Measurements from ENCODE around the gene JMJD4. TPM values are rescaled to one million over a fixed set of nuclear protein-coding genes. Genes with fewer than 3 reads are reported as not detected.

Gene JMJD4
- total RNA-seq, 1 experiment from 2014 or later = 24.4 TPM

- H2BK20ac ChIP-seq (ENCODE audit: low read depth, low read length, poor library complexity, severe bottlenecking) = no peak overlapping the region
- no peak overlapping the region for H3K23ac ChIP-seq (ENCODE audit: insufficient read length, low read depth, low read length)
- H2BK5ac ChIP-seq (ENCODE audit: insufficient read length, low read length) = no peak overlapping the region
- no peak for DNase-seq
- peaks cover 2 to 23% (median 15%) of the 10 kb centered on the region in 3 experiments; a peak in 5 of 7 replicates for H3K36me3 Mint-ChIP-seq (ENCODE audit: insufficient read depth in 1 of 3, low read depth in 3 of 3)
- no peak overlapping the region for H2AFZ ChIP-seq (ENCODE audit: low read length)
- no peak overlapping the region for H4K91ac ChIP-seq (ENCODE audit: insufficient read length, low read depth, low read length)
- H2BK15ac ChIP-seq (ENCODE audit: low read depth, low read length) = no peak overlapping the region
- H4K20me1 ChIP-seq (ENCODE audit: control insufficient read depth, insufficient read depth, insufficient read length) = no peaks in the 10 kb centered on the region
- no peak overlapping the region for H3K27ac ChIP-seq (ENCODE audit: insufficient read length, low read depth, low read length)
- H3K9ac ChIP-seq (ENCODE audit: extremely low read depth, insufficient read length, low read length) = no peak overlapping the region
- H3K27me3 ChIP-seq (ENCODE audit: insufficient read depth, low read length) = no peaks in the 10 kb centered on the region
- no peak overlapping the region; a peak in 1 of 5 replicates for H3K4me3 Mint-ChIP-seq
- H2BK12ac ChIP-seq (ENCODE audit: insufficient read length, low read depth, low read length) = no peak overlapping the region
- no CpG with 5 or more reads among the region's 11 CpGs for WGBS (ENCODE audit: extremely low coverage, insufficient read length, low lambda C conversion rate)
- no peak overlapping the region for H3K4me2 ChIP-seq (ENCODE audit: insufficient read depth, insufficient read length, low read length)
- no peaks in the 10 kb centered on the region for H3K23me2 ChIP-seq (ENCODE audit: insufficient read length, low read depth, low read length, poor library complexity, severe bottlenecking)
- no peaks in the 10 kb centered on the region for H3K79me2 ChIP-seq (ENCODE audit: insufficient read depth, low read length)
- no peak overlapping the region for H3K18ac ChIP-seq (ENCODE audit: insufficient read length, low read depth, low read length)
- H3T11ph ChIP-seq (ENCODE audit: low read length) = no peak overlapping the region
- H4K8ac ChIP-seq (replicated peaks; ENCODE audit: insufficient read length, low read depth, low read length) = no peak overlapping the region
- no peak overlapping the region for H4K5ac ChIP-seq (ENCODE audit: insufficient read length, low read depth, low read length)
- no peaks in the 10 kb centered on the region for H3K27me3 Mint-ChIP-seq (ENCODE audit: low read depth)
- no peak overlapping the region; a peak in 1 of 7 replicates for H3K27ac Mint-ChIP-seq
- H3K9me3 Mint-ChIP-seq = no peaks in the 10 kb centered on the region
- no peak overlapping the region for H3K14ac ChIP-seq (ENCODE audit: insufficient read depth, low read length)
- no peak overlapping the region for H3K4ac ChIP-seq (ENCODE audit: low read depth, low read length)
- H3K4me1 Mint-ChIP-seq = no peaks in the 10 kb centered on the region
- no peaks in the 10 kb centered on the region for H3K4me1 ChIP-seq (ENCODE audit: insufficient read depth, low read length)
- H3K79me1 ChIP-seq (ENCODE audit: insufficient read depth, low read depth, low read length, poor library complexity, severe bottlenecking) = no peaks in the 10 kb centered on the region
- TF ChIP-seq CTCF (conservative IDR thresholded peaks at IDR 0.05) = no peak
- no peak overlapping the region for H3K56ac ChIP-seq (ENCODE audit: insufficient read length, low read depth, low read length)
- H2AK5ac ChIP-seq (ENCODE audit: insufficient read length, low read length) = no peak overlapping the region
- no peak overlapping the region for H2BK120ac ChIP-seq (ENCODE audit: low read depth, low read length, poor library complexity, severe bottlenecking)
- no peaks in the 10 kb centered on the region for H3K9me3 ChIP-seq (ENCODE audit: control insufficient read depth, low read depth, low read length)
Measured at GRCh38 chr1:227777156-227777555, 42.1 kb upstream of the JMJD4 start.

All from H9 (cell line).